ENCODE measurements around the gene ABLIM1.

Gene ABLIM1

DNA sequence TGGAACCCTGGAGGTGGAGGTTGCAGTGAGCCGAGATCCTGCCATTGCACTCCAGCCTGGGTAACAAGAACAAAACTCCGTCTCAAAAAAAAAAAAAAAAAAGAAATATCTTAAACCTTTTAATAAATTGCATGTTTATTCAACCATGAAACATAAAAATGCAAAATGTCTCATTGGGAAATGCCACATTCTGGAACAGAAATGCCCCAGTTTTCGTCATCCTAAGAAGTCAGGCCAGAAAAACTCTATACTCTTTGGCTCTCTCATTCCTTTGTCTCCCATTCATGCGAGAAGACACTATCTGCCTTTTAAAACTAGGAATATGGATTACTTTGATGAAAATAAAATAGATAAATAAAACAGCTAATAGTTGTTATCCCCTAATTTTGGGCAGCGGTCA, 21.5 kb upstream of the ABLIM1 start:
- DNase-seq (ENCODE audit: low read depth in 2 of 2), result no peak

DNA sequence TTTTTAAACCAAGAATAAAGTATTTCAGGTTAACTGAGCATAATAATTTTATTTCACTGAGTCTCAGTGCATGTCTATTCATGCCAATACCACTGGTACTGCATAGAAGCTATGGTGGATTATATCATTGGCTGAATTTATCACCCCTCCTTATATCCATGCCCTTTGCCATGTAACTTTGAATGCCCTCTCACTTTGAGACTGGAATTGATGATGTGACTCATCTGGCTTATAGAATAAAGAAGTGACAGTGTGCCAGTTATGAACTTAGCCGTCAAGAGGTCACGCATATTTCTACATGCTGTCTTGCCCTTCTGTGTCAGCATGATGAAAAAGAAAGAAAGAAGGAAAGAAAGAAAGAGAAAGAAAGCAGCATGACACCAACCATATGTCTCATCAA, 20.7 kb upstream of the ABLIM1 start:
- DNase-seq (ENCODE audit: low read depth in 2 of 2), result no peak

DNA sequence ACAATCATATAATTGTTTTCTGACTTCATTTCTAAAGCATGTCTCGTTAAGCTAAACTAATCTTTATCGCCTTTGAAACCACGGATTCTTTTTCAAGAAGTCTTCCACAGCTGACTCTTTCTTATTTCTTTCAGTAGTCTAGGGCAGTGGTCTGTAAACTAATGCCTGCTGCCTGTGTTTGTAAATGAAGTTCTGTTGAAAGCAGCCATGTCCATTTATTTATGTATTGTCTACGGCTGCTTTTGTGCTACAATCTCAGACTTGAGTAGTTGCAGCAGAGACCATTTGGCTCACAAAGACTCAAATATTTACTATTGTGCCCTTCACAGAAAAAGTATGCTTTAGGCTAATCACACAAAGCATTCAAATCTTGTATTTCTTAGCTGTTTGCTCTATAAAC, 20.3 kb upstream of the ABLIM1 start:
- DNase-seq (ENCODE audit: low read depth in 2 of 2), result no peak

DNA sequence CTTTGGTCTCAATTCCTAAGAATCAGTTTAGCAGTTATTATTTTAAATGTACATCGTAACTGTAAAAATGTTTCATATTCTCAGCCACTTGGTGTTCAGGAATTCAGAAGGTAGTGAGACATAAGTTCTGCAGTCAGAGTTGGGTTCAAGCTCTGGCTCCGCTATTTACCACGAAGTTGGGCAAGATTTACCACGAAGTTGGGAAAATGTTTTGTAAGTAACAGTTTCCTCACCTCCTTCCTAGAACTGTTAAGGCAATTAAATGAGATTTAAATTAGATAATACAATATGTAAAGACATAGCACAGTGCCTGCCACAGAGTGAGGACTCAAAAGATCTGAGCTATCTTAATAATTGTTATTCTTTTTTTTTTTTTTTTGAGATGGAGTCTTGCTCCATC, 16.3 kb upstream of the ABLIM1 start:
- no peak for DNase-seq (ENCODE audit: low read depth in 2 of 2)

DNA sequence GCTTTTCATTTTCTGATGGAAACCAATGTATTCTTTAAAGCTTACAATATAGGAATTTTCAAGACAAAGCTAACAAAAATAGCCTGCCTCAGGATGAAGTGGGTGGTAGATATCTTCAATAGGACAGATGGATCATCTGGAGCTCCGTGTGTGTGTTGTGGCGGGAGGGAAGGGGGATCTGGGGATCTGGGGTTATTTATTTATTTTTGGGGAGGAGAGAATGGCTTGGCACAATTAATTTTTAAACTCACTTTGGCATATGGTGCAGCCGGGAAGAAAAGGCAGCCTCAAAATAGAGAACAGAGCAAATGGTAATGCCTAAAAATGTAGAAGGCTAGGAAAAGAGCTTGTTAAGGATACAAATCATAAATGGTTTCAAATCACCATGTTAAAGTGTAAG, 11.6 kb upstream of the ABLIM1 start:
- DNase-seq (ENCODE audit: low read depth in 2 of 2), result no peak

DNA sequence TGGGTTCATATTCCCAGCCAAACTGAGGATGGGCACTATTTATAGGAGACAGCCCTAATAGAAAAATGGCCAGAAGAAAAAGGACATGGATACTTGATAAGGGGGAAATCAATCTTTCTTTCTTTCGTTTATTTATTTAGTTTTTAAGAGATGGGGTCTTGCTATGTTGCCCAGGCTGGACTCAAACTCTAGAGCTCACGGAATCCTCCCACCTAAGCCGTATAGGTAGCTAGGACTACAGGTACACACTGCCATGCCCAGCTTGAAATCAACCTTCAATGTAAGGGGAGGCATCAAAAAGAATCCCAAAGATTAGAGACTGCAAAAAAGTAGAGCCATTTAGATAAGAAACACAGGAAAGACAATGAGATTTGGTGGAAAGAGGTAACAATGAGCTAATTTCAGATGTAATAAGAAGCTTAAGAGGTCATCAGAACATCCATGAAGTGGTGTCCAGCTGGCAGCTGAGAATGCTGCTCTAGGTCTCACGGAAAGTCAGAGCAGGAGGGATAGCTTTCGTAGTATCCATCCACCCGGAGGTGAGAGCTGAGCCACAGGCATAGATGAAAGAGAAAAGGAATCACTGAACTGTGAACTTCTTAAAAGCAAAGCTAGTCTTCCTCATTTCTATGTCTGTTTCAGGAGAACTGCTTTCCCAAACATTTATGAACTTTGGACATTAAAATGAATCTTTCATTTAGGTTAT, 10.5 kb upstream of the ABLIM1 start:
- no peak for DNase-seq (ENCODE audit: low read depth in 2 of 2)

DNA sequence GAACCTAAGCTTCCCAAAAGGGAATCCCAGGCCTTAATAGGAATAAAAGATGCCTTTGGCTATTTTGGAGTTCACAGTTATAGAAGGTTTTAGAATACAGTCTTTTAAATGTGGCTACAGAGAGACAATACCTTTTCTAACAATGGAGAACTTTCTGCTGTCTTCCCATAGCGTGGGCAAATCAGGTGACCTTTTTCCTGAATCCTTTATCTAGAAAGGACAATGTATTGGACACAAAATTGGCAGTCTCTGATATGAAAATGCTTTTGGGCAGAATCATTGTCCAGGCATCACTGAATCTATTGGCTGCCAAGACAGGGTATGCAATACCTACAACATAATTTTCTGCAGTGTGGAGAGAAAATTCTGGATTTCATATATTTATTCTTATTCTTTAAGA, 7.8 kb upstream of the ABLIM1 start:
- DNase-seq (ENCODE audit: low read depth in 2 of 2), result no peak

DNA sequence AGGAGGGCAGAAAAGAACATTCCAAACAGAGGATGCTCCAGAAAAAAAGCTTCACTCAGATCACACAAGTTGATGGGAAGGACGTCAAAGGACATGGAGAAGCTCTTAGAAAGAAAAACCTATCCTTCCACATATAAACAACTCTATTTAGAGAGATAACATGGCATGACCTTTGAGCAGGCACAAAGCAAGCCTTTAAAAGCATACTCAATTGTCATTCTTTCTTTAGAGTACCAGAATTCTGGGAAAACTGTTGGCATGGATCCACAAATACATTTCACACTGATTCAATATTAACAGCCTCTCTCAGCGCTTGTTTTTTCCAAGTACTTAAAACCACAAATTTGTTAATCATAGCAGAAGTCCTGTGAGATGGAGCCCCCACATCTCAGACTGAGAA, 7.3 kb upstream of the ABLIM1 start:
- DNase-seq (ENCODE audit: low read depth in 2 of 2), result no peak

DNA sequence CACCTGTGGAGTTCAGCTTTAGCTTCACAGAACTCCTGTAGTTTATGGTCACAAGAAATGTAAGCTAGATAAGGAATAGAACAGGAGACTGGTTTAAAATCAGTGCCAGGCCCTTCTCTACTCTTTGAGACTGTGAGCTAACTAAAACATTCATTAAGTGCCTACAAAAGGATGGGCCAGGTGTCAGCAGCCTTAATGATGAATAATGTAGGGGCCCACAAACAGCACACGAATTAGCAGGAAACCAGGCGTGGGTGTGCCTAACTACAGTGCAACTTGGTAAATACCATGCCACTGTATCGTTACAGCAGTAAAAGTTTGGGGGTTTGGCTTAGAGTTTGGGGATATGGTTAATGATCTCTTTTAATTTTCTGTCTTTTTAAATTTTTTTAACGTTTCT, 6.1 kb upstream of the ABLIM1 start:
- DNase-seq (ENCODE audit: low read depth in 2 of 2), result no peak

DNA sequence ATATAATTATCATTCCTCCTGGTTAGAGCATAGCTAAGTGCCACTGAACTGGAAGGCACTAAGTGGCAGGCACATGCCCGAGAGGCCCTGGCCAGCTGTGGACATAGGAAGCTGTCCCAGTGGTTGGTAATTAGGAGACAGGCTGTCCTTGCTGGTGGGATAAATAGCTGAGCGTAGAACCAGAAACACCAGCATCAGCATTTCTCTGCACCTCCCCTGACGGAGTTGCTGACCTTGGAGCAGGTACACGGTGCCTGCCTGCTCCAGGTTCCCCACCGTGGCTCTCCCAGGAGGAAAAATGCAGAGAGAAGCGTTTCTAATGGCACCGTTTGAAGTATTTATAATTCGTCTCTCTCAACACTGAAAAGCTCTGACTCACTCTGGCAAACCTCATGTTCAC, 5.6 kb upstream of the ABLIM1 start:
- no peak for DNase-seq (ENCODE audit: low read depth in 2 of 2)

DNA sequence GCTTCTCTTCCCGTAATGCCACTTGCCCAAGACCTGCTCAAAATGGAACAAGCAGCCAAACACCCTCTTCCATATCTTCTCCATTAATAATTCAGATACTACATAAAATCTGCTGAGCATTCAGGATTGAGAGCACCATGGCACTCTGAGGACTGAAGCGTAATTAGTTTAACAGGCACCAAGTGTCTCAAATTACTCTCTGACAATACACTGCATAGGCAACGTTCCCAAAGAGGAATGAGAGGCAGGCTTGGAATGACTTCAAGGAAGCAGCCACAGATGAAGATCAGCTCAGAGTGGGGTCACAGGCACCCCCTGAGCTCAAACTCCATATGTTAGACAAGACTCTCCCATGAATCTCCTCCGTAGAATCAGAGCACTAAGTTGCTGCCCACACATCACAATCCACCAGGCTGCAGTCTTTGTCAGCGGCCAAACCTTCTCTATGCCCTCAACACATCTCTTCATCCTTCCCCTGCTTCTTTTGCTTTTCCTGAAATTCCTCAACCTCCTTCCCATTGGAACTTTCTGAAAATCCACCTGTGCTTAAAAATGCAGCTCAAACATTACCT, 4.7 kb upstream of the ABLIM1 start:
- DNase-seq (ENCODE audit: low read depth in 2 of 2), result no peak

DNA sequence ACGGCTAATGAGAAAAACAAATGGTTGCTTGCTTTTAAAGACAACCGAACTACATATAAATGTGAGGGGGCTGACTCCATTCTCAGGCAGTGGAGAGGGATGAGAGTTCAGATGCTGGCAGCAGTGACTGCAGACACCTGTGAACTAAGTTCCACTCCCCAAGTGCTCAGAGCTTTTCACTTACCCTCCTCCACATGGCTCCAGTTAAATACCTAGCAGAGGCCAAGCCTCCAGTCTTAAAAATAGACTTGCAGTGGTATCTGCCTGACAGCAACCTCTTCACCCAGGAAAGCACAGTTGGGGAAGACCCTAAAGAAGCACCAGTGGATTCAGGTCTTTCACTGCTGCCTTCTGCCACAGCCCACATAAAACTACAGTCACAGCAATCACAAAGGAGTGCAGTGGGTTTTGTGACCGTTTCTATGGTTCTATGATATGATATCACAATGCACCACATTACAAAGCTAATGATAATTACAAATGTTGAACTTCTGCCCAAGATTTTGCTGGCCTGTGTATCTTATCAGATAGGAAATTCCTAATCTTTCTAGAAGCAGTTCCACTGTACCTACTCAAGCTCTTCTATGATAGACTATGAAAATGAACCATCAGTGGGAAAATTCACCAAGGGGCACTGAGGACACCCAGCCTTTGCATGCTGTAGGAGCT, 3.3 kb upstream of the ABLIM1 start:
- DNase-seq (ENCODE audit: low read depth in 2 of 2), result no peak

DNA sequence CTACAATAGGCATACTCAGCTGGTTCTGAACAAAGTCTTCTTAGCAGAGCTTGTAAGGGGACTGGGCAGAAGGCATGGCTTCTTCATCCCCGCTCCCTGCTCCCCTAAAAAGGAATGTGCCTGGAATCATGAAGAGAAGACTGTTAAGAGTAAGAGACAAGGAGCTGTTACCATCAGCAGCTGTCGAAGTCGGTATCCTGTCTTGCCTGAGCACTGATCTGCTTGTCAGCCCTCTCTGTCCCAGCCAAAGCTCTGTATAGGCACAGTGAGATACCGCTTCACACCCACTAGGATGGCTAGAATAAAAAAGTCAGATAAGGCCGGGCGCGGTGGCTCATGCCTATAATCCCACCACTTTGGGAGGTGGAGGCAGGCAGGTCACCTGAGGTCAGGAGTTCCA, 2.4 kb downstream of the ABLIM1 start:
- no peak for DNase-seq (ENCODE audit: low read depth in 2 of 2)

DNA sequence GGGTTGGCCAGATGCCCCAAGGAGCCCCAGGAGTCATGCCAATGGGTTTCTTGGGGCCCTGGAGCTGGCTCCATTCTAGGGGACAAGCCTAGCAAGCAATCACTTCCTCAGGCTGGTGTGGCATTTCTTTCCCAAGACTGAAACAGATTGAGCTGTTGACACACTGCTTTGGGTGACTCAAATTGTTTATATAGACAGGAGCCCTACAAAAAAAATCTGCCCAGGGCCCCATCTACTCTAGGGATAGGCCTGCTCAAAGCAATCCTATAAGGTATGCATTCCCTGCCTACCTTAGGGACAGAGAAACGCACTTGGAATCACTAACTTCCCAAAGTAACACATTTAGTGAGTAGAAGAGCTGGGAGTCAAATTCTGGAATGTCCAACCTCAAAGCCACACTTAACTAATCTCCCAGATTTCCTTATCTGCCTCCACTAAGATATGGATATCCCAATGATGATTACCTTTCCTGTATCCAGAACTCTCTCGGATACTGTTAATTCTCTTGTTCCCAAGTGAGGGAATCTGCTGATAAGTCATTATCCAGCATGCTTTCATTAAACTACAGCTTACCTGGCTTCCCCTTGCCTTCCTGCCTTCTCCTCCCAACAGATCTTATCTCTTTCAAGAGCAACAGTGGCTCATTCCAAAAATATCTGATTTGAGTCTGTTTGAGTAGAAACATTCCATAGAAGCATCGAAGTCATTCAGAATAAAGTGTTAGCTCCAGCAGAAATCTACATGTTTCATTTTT, 3.1 kb downstream of the ABLIM1 start:
- no peak for DNase-seq (ENCODE audit: low read depth in 2 of 2)

DNA sequence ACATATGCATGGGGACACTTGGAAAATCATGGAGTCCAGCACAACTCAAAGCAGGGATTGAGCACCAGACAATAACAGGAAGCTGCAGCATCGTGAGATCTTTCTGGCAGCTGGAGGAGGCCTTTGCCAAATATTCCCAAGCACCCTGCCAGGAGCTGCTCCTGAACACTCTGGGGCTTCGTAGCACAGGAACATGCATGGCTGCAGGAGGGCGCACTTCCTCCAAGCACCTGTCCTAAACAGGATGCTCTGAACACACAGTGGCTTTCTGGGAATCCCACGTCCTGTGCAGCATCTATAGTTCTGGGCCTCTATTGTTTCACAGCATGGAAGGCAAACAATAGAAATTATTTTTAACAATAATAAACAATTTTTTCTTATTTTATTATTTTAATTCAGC, 4.1 kb downstream of the ABLIM1 start:
- no peak for DNase-seq (ENCODE audit: low read depth in 2 of 2)

DNA sequence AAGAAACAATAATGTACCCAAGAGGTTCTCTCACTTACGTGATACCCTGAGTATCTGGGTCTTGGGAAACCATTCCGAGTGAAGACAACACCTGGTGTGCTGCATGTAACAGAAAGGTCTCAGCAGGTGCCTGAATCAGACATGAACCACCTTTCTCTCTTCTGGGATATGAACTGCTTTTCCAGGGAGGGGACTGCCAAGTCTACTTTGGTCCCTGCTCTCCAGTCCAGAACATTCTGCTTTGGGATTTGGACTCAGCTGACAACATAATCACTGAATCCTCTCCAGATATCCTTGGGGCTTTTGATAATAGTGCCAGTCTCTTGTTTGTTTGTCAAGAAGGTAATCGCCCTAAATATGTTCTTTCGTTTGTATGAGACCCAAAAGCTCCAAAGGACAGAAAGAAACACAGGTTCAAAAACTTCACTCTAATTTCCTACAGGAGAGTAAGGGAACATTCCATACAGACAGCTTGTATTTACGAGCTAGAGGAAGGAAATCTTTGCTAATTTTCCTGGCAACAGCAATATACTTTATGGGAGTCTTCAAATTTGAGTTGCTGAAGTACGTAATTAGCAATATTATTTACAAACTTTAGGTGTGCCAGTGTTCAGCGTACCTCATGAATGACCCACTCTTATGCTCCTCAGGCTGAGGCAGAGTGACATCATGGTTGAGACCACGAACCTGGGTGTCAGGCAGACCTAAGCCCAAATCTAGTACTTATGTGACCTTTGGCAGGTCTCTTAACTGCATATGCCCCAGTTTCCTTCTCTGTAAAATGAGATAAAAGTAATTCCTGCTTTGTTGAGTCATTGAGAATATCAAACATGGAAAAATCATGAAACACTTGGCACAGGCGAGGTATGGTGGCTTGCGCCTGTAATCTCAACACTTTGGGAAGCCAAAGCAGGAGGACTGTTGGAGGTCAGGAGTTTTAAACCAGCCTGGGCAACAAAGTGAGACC, 5.4 kb downstream of the ABLIM1 start:
- DNase-seq (ENCODE audit: low read depth in 2 of 2), result no peak

DNA sequence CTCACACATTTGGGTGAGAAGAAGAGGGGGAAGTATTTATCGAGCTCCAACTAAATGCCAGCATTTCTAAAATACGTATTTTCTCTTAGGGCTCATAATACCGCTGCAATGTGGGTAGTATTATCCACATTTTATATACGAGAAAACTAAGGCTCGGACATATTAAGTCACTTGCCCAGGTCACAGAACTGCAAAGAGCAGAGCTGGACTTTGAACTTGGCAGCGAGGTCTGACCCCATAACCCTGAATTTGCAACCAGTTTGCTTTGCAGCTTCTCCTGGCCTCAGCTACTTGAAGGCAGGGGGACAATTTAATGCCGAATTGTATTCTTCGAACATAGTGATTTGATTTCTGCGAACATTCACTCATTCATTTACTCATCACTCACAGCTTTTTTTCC, 7.2 kb downstream of the ABLIM1 start:
- DNase-seq (ENCODE audit: low read depth in 2 of 2), result no peak

DNA sequence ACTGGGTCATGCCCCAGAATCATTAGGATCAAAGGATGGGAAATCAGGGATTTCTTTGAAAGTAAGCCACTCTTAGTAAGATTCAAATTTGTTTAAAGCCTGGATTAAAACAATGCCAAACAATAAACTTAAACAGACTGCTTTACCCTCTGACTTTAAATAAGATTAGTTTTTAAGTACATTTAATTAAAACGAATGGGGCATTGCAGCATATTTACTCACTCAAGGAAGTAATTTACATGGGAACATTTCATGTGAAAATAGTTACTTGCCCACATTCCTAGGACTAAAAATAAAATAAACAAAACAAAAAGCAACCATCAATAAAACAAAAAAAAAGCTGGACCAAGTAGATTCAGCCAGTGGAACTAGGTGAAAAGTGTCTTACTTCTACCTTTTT, 7.8 kb downstream of the ABLIM1 start:
- DNase-seq (ENCODE audit: low read depth in 2 of 2), result no peak

DNA sequence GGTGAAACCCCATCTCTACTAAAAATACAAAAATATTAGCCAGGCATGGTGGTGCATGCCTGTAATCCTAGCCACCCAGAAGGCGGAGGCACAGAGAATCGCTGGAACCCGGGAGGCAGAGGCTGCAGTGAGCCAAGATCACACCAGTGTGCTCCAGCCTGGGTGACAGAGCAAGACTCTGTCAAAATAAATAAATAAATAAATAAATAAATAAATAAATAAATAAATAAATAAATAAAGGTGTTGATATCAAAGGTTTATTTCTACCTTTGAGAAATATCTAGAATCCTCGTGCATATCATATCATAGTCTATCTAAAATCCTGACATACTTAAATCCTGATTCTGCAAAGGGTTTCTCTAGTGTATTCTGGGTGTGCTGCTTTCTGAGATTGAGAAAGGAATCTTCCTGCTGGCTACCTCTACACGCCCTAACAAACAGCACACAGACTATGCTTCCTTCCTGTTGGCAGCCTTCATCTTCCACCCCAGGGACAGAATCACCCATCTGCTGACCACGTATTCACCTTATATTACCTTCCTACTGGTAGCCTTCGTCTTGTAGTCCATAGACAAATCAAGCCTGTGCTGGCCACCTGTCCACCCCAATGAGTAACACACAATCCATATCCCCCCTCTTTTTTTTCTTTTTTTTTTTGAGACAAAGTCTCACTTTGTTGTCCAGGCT, 8.7 kb downstream of the ABLIM1 start:
- no peak for DNase-seq (ENCODE audit: low read depth in 2 of 2)

DNA sequence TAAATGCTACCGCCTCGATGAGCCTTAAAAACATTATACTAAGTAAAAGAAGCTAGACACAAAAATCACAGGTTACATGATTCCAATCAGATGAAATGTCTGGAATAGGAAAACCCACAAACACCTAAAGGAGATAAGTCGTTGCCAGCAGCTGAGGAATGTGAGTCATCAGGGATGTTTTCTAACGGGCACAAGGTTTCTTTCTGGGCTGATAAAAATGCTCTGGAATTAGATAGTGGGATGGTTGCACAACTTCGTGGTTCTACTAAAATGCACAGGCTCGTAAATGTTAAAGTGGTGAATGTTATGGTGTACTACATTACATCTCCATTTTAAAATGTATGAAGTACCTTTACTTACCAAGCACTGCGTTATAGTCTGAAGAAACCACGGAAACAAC, 9.7 kb downstream of the ABLIM1 start:
- DNase-seq (ENCODE audit: low read depth in 2 of 2), result no peak

DNA sequence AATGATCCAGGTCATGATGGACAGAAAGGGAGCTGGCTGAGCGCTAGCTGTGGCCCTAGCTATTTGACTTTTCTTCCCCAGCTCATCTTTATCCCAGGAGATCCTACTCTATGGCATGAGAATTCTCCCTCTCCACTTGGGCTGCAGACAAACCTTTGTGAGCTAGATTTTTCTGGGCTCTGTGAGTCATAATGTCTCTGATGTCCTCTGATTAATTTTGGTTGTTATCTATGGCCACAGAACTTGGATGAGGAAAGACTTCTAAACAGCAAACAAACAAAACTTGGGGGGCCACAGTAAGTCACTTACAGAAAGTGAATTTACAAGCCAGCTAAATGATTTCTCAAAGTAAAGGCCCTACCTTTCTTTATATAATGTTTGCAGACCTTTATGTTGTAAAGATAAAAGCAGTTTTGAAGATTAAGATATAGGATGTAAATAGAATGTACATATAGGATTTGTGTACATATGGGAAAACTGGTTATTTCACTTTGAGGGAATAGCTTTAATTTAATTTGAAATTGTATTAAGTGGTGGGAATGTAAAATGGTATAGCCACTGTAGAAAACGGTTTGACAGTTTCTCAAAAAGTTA, 10.4 kb downstream of the ABLIM1 start:
- DNase-seq (ENCODE audit: low read depth in 2 of 2), result no peak
